Measurements from ENCODE around the gene PNLDC1. TPM values are rescaled to one million over a fixed set of nuclear protein-coding genes. Genes with fewer than 3 reads are reported as not detected.
A peak's percentile ranks its signal among the peaks of the same experiment; 100 is the strongest.

PNLDC1 gene
- total and polyA plus RNA-seq, 9 of the 15 experiments (the other 6 are each of a cell fraction or from before 2014, with no cell fraction given), result 0.12 TPM; not detected in 8

GRCh38 chr6:159753081-159753872 is 46.8 kb upstream of the PNLDC1 start:
- intact Hi-C loops (cut with micrococcal nuclease), result no loop called here
- 91% methylated on average over 6 of the region's 6 CpGs for WGBS (ENCODE audit: insufficient coverage, low coverage, missing lambda C conversion rate)
- TF ChIP-seq PBX2 (CRISPR knock-in tag; IDR thresholded peaks at IDR 0.05; ENCODE audit: low read depth), result no peak
- TF ChIP-seq PBX2 (tag; conservative IDR thresholded peaks at IDR 0.05; ENCODE audit: low read depth), result no peak
- TF ChIP-seq CUX1 (CRISPR knock-in tag; IDR thresholded peaks at IDR 0.05), result no peak
- peak; percentile 75 for TF ChIP-seq CEBPB (tag; IDR thresholded peaks at IDR 0.05)
- peak; percentile 49; the same call in 1 of the 2 replicates for TF ChIP-seq MAFF (IDR thresholded peaks at IDR 0.05; ENCODE audit: low read length)
- TF ChIP-seq ZNF316 (IDR thresholded peaks at IDR 0.05), result peak; percentile 80
- TF ChIP-seq HMG20B (CRISPR knock-in tag; IDR thresholded peaks at IDR 0.05), result no peak
- TF ChIP-seq POLR2A (conservative IDR thresholded peaks at IDR 0.05), result 0 out of 2 replicates have a peak, but pooled peaks have one; percentile 40
- peak; percentile 24; the same call in 1 of the 2 replicates for TF ChIP-seq MAFK (IDR thresholded peaks at IDR 0.05; ENCODE audit: low read length)
- TF ChIP-seq ZNF830 (CRISPR knock-in tag; IDR thresholded peaks at IDR 0.05), result no peak
- peak; percentile 61 for TF ChIP-seq C11orf30 (IDR thresholded peaks at IDR 0.05; ENCODE audit: low read depth)
- no peak for TF ChIP-seq CREB3L1 (IDR thresholded peaks at IDR 0.05; ENCODE audit: borderline replicate concordance, low read depth)

More at GRCh38 chr6:159753081-159753872, 46.8 kb upstream of the PNLDC1 start:
- Histone ChIP-seq H3K27me3 (ENCODE audit: control insufficient read depth in 2 of 2, insufficient read depth in 2 of 2, low read length in 2 of 2) (no peaks in the 10 kb centered on the region), H3K79me2 (ENCODE audit: control insufficient read depth, insufficient read depth, low read length) (peaks cover 8% of the 10 kb centered on the region; the same call in 1 of the 3 replicates), H3K4me1 (replicated peaks in 1 of 2; ENCODE audit: control insufficient read depth in 2 of 2, insufficient read depth in 2 of 2, low read length in 2 of 2) (no peaks in the 10 kb centered on the region; a peak in 1 of 5 replicates), H3K36me3 (ENCODE audit: control insufficient read depth, insufficient read depth, low read length) (peaks cover 98% of the 10 kb centered on the region), H4K20me1 (replicated peaks; ENCODE audit: control insufficient read depth, insufficient read depth, low read length) (no peaks in the 10 kb centered on the region), H2AFZ (ENCODE audit: low read depth, low read length) (no peak overlapping the region), H3K27ac (ENCODE audit: extremely low read depth, low read depth, low read length) (no peak overlapping the region), H3K9me3 (replicated peaks; ENCODE audit: control insufficient read depth, insufficient read depth, low read depth, low read length) (no peaks in the 10 kb centered on the region), H3K9me1 (ENCODE audit: control insufficient read depth, insufficient read depth, low read length) (no peaks in the 10 kb centered on the region), H3K4me2 (ENCODE audit: insufficient read depth, low read length) (no peak overlapping the region), H3K9ac (ENCODE audit: insufficient read depth in 1 of 2, low read depth in 2 of 2, low read length in 2 of 2) (no peak overlapping the region), H3K4me3 (no peak overlapping the region)
- ChIA-PET POLR2A (interaction anchor here (1.0 to 1.7 kb wide), 3 partner anchors 10 to 15 kb away, joined by 3 to 5 read pairs (median 4); no protein-coding TSS in a partner anchor), CTCF (ENCODE audit: low intra/inter-chr PET ratio) (no interaction called here)
- BruUV-seq (replicated peaks), result no TSS peak
- no peak for FAIRE-seq
- no peak for DNase-seq (ENCODE audit: extremely low read depth in 1 of 4, low spot score in 3 of 4)
- in situ Hi-C loops (cut with MboI), result no loop called here
- no peak for ATAC-seq
